Activated T-cell treated with anti-CD3 and anti-CD28 coated beads, Interleukin-2, amount 50 U/mL, for 24 hours (primary cell): ENCODE measurements around the gene MYL5.

Experiments used
- DNase-seq: peaks from one replicate; pipeline ENCODE4 v3.0.0-alpha.2; 2020
- H3K27ac Mint-ChIP-seq: 2 replicates; pipeline ENCODE4 v1.8.0; 2020; ENCODE audit warnings: mild to moderate bottlenecking, mixed read lengths
- H3K27me3 Mint-ChIP-seq: 2 replicates; pipeline ENCODE4 v1.8.0; 2020; ENCODE audit warnings: mixed read lengths
- H3K36me3 Mint-ChIP-seq: 2 replicates; pipeline ENCODE4 v1.8.0; 2020; ENCODE audit warnings: low read depth, mixed read lengths
- H3K4me1 Mint-ChIP-seq: 2 replicates; pipeline ENCODE4 v1.8.0; 2020; ENCODE audit warnings: low read depth, mixed read lengths
- H3K4me3 Mint-ChIP-seq: 2 replicates; pipeline ENCODE4 v1.8.0; 2020; ENCODE audit warnings: mild to moderate bottlenecking, moderate library complexity, mixed read lengths
- H3K9me3 Mint-ChIP-seq: 2 replicates; pipeline ENCODE4 v1.8.0; 2020; ENCODE audit warnings: mixed read lengths

MYL5 gene

DNA sequence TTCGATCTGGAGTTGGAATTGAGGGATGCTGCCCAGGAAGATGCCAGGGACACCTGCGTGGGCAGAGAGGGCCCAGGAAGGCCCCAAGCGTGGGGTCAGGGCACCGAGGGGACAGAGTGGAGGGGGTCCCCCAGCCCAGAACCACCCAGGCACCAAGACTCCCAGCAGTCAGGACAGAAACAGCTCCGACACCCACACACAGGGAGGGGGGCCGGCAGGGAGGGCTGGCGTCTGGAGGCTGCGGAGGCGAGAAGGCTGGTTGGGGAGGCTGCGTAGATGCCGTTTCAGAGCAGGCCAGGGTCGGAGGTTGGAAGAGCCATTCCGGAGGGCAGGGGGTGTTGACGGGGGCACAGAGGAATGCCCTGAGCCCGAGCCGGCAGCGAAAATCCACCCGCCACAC is 23.9 kb upstream of the MYL5 start:
- Mint-ChIP-seq H3K27me3 (peaks cover 11% of the 10 kb centered on the region), H3K4me1 (peaks cover 10% of the 10 kb centered on the region), H3K9me3 (no peaks in the 10 kb centered on the region), H3K4me3 (no peak overlapping the region), H3K36me3 (no peaks in the 10 kb centered on the region), H3K27ac (no peak overlapping the region)
- DNase-seq, result no peak

- Mint-ChIP-seq H3K4me3 (no peak overlapping the region), H3K36me3 (no peaks in the 10 kb centered on the region), H3K27ac (no peak overlapping the region), H3K9me3 (no peaks in the 10 kb centered on the region), H3K4me1 (peaks cover 5% of the 10 kb centered on the region), H3K27me3 (peaks cover 11% of the 10 kb centered on the region)
- no peak for DNase-seq
Measured at GRCh38 chr4:650951-651883, 23.1 kb upstream of the MYL5 start.

DNA sequence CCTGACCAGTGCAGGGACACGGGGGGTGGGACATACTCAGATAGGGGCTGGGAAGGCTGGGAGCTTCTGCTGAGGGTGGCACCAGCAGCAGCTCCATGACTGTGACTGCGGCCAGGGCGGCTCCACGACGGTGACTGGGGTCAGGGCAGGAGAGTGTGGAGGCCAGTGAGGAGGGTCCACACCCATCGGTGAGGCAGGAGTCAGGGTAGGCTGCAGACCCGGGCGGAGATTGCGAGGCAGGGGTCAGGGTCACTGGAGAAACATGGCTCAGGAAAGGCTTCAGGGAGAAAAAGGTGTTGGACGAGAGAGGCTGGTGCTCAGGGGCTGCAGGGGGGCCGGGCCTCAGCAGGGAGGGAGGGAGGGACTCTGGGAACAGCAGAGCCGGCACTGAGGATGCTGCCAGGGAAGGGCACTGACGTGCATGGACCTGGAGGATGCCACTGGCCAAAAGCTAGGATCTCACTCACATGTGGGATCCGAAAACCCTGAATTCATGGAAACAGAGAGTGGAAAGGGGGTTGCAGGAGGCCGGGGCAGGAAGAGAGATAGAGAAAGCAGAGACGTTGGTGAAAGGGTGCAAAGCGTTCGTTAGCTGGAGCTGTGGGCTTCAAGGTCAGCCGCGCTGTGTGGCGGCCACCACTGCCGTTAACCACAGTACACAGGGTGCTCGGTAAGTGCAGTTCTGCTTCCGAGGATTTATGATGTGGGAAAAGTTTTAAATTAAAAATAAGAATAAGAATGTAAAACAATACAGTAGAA is 22.3 kb upstream of the MYL5 start:
- no peak for DNase-seq
- Mint-ChIP-seq H3K4me1 (no peaks in the 10 kb centered on the region), H3K27me3 (peaks cover 11% of the 10 kb centered on the region), H3K9me3 (no peaks in the 10 kb centered on the region), H3K27ac (no peak overlapping the region), H3K4me3 (no peak overlapping the region), H3K36me3 (no peaks in the 10 kb centered on the region)

GRCh38 chr4:653080-653821 is 21.1 kb upstream of the MYL5 start:
- H3K4me1 Mint-ChIP-seq, result no peaks in the 10 kb centered on the region
- H3K4me3 Mint-ChIP-seq, result no peak overlapping the region
- no peak overlapping the region for H3K27ac Mint-ChIP-seq
- H3K36me3 Mint-ChIP-seq, result no peaks in the 10 kb centered on the region
- H3K9me3 Mint-ChIP-seq, result no peaks in the 10 kb centered on the region
- no peak for DNase-seq
- H3K27me3 Mint-ChIP-seq, result peaks cover 11% of the 10 kb centered on the region

- H3K27me3 Mint-ChIP-seq, result peaks cover 9% of the 10 kb centered on the region
- H3K4me1 Mint-ChIP-seq, result no peaks in the 10 kb centered on the region
- DNase-seq, result no peak
- H3K9me3 Mint-ChIP-seq, result no peaks in the 10 kb centered on the region
- no peak overlapping the region for H3K27ac Mint-ChIP-seq
- no peaks in the 10 kb centered on the region for H3K36me3 Mint-ChIP-seq
- H3K4me3 Mint-ChIP-seq, result no peak overlapping the region
Measured at GRCh38 chr4:653831-654502, 20.4 kb upstream of the MYL5 start.

GRCh38 chr4:654503-654845 is 19.9 kb upstream of the MYL5 start:
- H3K36me3 Mint-ChIP-seq, result no peaks in the 10 kb centered on the region
- no peak overlapping the region for H3K4me3 Mint-ChIP-seq
- H3K9me3 Mint-ChIP-seq, result no peaks in the 10 kb centered on the region
- H3K4me1 Mint-ChIP-seq, result no peaks in the 10 kb centered on the region
- H3K27ac Mint-ChIP-seq, result no peak overlapping the region
- peaks cover 6% of the 10 kb centered on the region for H3K27me3 Mint-ChIP-seq
- no peak for DNase-seq

- Mint-ChIP-seq H3K36me3 (no peaks in the 10 kb centered on the region), H3K27ac (no peak overlapping the region), H3K9me3 (no peaks in the 10 kb centered on the region), H3K27me3 (peaks cover 6% of the 10 kb centered on the region), H3K4me1 (no peaks in the 10 kb centered on the region), H3K4me3 (no peak overlapping the region)
- DNase-seq, result no peak
Measured at GRCh38 chr4:654871-655463, 19.4 kb upstream of the MYL5 start.

DNA sequence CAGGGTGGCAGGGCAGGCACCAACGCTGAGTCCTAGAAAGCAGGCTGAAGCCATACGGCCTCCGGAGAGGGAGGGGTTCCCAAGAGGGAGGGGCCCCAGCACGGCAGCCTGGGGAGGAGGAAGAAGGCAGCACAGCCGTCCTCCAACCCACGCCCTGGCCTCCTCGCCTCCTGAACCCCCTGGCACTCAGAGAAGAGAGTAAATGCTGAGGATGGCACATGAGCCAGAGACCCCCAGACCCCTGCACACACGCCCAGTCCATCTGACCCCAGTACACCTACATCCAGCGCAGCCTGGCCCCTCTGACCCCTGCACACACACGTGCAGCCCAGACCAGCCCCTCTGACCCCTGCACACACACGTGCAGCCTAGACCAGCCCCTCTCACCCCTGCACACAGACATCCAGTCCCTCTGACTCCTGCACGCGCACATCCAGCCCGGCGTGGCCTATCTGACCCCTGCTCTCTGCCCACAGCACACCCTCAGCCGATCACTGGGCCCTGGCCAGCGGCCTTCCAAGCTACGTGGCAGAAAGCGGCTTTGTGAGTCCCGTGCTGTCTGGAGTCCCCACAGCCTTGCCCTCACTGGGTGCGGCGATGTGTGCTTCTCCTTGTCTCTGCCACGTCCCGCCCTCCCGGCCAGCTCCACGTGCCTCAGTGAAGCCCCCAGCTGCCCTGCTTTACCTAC is 18.7 kb upstream of the MYL5 start:
- Mint-ChIP-seq H3K4me3 (no peak overlapping the region), H3K4me1 (no peaks in the 10 kb centered on the region), H3K36me3 (no peaks in the 10 kb centered on the region), H3K9me3 (no peaks in the 10 kb centered on the region), H3K27me3 (peaks cover 5% of the 10 kb centered on the region), H3K27ac (no peak overlapping the region)
- no peak for DNase-seq

DNA sequence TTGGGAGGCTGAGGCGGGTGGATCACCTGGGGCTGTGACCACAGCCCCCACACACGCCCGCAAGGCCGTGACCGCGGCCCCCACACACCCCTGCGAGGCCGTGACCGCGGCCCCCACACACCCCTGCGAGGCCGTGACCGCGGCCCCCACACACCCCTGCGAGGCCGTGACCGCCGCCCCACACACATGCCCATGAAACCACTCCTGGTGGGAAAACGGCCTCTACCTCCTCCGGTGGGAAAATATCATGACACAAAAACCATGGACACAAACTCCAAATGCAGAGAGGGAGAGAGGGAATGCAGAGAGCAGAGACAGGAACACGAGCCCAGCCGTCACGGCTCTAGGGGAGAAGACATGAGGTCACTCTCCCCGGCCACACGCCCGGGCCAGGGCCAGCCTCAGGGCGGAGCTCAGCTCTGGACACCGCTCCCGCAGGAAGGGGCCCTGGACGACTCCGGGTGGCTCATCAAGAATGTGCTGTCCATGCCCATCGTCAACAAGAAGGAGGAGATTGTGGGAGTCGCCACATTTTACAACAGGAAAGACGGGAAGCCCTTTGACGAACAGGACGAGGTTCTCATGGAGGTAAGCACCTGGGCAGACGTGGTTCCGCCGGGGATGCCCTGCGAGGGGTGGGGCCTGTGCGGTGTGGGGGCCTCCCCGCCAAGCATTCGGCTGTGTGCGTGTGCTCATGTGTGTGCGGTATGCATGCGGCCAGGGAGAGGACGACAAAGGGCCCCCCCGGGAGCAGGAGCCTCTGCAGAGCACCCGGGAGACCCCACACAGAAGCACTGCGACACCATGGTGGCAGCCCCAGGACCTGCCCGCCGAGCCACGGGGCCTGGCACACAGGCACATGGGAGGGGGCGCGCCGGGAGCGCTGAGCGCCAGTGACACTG is 17.7 kb upstream of the MYL5 start:
- no peaks in the 10 kb centered on the region for H3K27me3 Mint-ChIP-seq
- H3K4me1 Mint-ChIP-seq, result no peaks in the 10 kb centered on the region
- no peak for DNase-seq
- H3K27ac Mint-ChIP-seq, result no peak overlapping the region
- no peaks in the 10 kb centered on the region for H3K9me3 Mint-ChIP-seq
- no peak overlapping the region for H3K4me3 Mint-ChIP-seq
- peaks cover 4% of the 10 kb centered on the region for H3K36me3 Mint-ChIP-seq

DNA sequence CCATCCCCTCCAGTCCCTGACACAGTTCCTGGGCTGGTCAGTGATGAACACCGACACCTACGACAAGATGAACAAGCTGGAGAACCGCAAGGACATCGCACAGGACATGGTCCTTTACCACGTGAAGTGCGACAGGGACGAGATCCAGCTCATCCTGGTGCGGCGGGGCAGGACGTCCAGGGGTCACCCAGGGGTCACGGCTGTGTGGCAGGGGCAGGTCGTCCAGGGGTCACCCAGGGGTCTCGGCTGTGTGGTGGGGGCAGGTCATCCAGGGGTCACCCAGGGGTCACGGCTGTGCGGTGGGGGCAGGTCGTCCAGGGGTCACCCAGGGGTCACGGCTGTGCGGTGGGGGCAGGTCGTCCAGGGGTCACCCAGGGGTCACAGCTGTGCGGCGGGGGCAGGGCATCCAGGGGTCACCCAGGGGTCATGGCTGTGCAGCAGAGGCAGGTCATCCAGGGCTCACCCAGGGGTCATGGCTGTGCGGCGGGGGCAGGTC is 17.0 kb upstream of the MYL5 start:
- H3K9me3 Mint-ChIP-seq, result no peaks in the 10 kb centered on the region
- peaks cover 2% of the 10 kb centered on the region for H3K4me1 Mint-ChIP-seq
- no peaks in the 10 kb centered on the region for H3K27me3 Mint-ChIP-seq
- H3K36me3 Mint-ChIP-seq, result peaks cover 10% of the 10 kb centered on the region
- no peak overlapping the region for H3K27ac Mint-ChIP-seq
- no peak overlapping the region for H3K4me3 Mint-ChIP-seq
- DNase-seq, result no peak

GRCh38 chr4:657834-658667 is 16.3 kb upstream of the MYL5 start:
- no peak for DNase-seq
- Mint-ChIP-seq H3K27me3 (no peaks in the 10 kb centered on the region), H3K27ac (no peak overlapping the region), H3K36me3 (peaks cover 10% of the 10 kb centered on the region), H3K9me3 (no peaks in the 10 kb centered on the region), H3K4me1 (peaks cover 3% of the 10 kb centered on the region), H3K4me3 (no peak overlapping the region)
